HG02840 (cell line): Measurements from ENCODE around the gene SPATA13.
"Not testable (repeated sequence)": the region's sequence is repeated elsewhere in the genome, so short reads cannot be mapped to it uniquely, and the experiment has no call there.

Experiments
- ATAC-seq: cut with Tn5 transposase; IDR thresholded peaks from one replicate; pipeline ENCODE4 v1.9.1; 2021; ENCODE audit warnings: mild to moderate bottlenecking, moderate library complexity, moderate number of reproducible peaks; ENCODE audit not compliant: unreplicated experiment, low FRiP score

Gene SPATA13

DNA sequence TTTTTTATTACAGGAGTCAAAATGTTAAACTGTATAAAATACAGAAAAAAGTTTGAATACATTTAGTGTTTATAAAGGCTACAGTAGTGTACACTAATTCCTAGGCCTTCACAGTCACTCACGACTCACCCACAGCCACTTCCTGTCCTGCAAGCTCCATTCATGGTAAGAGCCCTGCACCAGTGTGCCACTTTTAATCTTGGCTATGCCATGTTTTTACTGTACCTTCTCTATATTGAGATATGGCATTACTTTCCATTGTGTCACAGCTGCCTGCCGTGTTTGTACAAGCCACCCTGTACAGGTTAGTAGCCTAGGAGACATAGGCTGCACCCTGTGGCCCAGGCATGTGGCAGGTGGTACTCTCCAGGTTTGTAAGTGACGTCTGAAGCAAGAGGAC, 180.9 kb downstream of the SPATA13 start:
- no peak for ATAC-seq

DNA sequence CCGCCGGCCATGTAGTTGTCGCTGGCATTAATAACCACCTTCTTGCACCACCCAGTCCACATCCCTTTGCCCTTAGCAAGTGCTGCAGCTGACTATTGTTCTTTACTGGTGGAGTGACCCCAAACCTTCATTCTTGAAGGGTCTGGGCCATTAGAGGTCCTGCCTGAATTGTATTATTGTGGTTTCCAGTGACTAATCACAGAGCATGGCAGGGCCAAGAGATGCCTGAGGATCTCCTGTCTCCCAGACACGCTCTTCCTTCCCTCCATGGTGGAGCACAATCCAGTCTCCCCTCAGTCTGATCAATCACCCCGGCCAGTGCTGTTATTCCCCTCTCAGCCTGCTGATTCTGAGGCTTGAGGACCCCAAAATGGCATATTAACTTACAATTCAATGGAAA, 187.9 kb downstream of the SPATA13 start:
- no peak for ATAC-seq

DNA sequence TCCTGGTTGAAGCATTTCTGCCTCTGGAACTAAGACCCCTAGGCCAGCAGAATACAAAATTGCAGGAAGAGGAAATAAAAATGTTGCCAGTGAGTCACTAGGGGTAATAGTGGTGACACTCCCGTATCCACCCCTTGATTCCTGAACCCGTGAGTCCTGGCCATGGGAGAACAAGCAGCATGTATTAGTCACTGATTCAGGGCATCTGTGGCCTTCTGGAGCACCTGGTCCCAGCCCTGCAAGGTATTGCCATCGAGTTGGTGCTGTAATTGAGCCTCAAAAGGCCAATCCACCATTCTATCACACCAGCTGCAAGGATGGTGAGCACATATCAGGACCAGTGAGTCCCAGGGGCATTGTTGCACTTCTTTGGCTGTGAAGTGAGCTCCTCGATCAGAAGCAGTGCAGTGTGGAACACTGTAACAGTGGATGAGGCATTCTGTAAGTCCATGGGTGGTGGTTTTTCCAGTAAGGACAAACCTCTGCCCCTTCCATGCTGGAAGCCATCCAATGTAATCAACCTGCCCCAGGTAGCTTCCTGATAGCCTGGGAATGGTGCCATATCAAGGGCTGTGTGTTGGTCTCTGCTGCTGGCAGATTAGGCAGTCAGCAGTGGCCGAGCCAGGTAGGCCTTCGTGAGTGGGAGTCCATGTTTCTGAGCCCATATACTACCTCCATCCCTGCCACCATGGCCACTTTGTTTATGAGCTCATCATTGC, 188.4 kb downstream of the SPATA13 start:
- ATAC-seq: no peak

DNA sequence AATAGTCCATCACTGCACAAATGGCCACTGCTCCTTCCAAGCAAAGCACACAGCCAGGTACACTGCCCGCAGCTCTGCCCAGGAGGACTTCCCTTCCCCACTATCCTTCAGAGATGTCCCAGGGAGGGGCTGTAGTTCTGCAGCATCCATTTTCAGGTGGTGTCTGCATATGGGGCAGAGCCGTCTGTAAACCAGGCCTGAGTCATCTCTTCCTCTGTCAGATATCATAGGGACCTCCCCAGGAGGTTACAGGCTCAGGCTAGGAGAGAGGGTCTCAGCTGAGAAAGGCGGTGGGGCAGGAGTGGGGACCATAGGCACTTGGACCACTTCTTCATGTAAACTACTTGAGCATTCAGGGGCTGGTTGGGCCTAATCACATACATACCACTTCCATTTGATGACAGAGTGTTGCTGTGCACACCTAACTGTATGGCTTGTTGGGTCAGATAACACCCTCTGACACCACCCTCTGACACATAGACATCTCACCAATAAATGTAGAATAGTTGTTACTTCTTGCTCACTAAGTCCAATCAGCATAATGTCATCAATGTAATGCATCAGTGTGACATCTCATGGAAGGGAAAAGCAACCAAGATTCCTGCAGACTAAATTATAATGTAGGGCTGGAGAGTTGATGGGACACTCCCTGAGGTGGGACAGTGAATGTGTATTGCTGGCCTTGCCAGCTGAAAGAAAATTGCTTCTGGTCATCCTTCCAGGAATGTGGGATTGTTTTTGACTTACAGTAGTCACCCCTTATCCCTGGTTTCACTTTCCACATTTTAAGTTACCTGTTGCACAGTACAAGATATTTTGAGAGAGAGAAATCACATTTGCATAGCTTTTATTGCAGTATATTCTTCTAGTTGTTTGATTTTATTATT, 189.5 kb downstream of the SPATA13 start:
- ATAC-seq: not testable (repeated sequence)

DNA sequence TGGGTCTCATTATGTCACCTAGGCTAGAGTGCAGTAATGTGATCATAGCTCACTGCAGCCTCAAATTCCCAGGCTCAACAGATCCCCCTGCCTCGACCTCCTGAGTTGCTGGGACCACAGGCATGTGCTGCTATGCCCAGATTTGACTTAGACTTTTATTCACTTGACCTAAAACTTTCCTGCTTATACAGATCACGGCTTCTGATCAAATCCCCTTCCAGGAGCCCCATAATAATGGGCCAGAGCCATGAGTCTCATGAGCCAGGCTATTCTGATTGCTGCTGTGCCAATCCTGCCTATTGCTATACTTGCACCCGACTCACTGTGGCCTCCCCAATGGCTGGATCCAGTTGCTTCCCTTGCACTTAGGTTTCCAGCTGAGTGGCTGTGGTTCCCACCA, 190.9 kb downstream of the SPATA13 start:
- ATAC-seq: no peak

DNA sequence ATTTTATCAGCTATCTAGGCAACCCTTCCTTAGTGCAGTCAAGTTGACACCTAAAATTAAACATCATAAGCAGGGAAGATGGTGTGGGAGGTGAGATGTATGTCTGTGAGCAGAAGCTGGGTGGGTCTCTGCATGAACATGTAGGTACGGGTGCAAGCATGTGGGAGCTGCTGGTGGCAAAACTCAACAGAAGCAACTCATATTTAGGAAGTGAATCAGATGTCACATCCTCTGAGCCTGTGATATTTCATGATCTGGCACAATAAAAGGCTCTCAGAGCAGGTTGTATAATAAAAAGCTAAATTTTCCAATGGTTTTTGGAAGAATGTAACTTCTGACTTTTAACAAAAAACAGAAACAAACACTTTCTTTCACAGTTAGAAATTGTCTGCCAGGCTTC, 193.2 kb downstream of the SPATA13 start:
- no peak for ATAC-seq

DNA sequence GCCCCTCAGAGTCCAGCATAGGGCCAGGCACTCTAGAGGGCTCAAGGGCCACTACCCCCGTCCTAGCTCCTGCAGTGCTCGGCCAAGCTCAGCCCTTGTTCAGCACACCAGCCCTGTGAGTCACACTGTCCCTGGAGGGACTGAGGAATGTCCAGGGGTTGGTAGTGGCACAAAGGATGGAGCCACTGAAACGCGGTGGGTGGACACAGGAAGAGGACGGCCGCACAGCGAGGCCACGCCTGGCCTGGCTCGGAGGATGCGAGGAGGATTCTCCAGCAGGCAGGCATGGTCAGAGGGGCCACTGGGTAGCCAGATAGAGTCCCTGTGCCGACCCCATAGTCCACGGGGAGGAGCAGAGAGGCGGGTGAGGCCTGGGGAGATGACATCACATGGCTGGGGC, 194.6 kb downstream of the SPATA13 start:
- ATAC-seq: no peak

DNA sequence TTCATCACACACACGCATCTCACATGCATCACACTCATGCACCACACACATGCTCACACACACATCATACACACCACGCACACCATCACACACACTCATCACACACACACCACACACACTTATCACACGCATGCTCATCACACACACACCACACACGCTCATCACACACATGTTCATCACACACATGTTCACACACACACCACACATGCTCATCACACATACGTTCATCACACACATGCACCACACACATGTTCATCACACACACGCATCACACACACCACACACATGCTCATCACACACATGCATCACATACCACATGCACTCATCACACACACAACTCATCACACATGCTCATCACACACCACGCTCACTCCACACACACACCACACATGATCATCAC, 195.8 kb downstream of the SPATA13 start:
- no peak for ATAC-seq
